Subcutaneous adipose tissue (tissue), 4 donors: Measurements from ENCODE around the gene FAM110C. TPM values are rescaled to one million over a fixed set of nuclear protein-coding genes. Genes with fewer than 3 reads are reported as not detected.

ENCODE experiments used
- total RNA-seq, 4 donors: library from RNA; depleted of rRNA; stranded (reverse); fragments of >200 nt; gene quantifications; one replicate each; pipeline ENCODE4 v1.1.0, GENCODE V29; 2016
- TF ChIP-seq, protein P1 (sequence below): fragments of 450-650 bp; IDR thresholded peaks from one replicate; pipeline ENCODE4 v1.5.1; 2016; ENCODE audit warnings: low read depth, mild to moderate bottlenecking, control low read depth, antibody characterized with exemption, moderate library complexity

Gene FAM110C
- total RNA-seq, 4 donors from 2014 or later: 0.82 TPM; not detected in 3

DNA sequence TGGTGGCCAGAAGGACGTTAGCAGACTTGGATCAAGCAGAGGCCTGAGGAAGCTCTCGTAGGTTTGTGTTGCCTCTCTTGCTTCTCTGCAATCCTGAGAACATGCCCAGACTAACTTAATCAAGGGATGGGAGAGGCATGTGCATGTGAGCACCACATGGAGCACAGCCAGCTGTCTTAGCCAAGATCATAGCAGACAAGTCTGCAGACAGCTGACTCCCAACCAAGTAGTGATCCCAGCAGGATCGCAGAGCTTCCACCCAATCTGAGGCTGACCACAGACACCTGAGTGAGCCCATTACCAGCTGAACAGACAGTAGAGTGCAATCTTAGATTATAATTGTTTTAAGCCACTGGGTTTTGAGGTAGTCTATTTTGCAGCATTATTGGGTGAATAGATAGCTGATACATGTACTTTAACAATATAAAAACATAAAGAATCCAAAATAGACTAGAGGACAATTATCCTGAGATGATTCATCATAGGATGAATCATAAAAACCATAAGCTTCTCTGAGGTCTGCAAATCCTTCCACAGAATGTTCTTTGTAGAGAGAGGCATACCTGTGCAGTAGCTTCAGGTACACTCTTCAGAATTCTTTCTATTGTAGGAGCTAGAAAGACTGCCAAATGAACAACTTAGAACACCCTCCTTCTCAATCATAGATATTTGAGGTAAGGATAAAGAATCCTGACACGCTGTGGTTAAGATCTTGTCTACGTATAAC is 25.2 kb upstream of the FAM110C start:
- TF ChIP-seq, protein P1, sequence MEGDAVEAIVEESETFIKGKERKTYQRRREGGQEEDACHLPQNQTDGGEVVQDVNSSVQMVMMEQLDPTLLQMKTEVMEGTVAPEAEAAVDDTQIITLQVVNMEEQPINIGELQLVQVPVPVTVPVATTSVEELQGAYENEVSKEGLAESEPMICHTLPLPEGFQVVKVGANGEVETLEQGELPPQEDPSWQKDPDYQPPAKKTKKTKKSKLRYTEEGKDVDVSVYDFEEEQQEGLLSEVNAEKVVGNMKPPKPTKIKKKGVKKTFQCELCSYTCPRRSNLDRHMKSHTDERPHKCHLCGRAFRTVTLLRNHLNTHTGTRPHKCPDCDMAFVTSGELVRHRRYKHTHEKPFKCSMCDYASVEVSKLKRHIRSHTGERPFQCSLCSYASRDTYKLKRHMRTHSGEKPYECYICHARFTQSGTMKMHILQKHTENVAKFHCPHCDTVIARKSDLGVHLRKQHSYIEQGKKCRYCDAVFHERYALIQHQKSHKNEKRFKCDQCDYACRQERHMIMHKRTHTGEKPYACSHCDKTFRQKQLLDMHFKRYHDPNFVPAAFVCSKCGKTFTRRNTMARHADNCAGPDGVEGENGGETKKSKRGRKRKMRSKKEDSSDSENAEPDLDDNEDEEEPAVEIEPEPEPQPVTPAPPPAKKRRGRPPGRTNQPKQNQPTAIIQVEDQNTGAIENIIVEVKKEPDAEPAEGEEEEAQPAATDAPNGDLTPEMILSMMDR: no peak

DNA sequence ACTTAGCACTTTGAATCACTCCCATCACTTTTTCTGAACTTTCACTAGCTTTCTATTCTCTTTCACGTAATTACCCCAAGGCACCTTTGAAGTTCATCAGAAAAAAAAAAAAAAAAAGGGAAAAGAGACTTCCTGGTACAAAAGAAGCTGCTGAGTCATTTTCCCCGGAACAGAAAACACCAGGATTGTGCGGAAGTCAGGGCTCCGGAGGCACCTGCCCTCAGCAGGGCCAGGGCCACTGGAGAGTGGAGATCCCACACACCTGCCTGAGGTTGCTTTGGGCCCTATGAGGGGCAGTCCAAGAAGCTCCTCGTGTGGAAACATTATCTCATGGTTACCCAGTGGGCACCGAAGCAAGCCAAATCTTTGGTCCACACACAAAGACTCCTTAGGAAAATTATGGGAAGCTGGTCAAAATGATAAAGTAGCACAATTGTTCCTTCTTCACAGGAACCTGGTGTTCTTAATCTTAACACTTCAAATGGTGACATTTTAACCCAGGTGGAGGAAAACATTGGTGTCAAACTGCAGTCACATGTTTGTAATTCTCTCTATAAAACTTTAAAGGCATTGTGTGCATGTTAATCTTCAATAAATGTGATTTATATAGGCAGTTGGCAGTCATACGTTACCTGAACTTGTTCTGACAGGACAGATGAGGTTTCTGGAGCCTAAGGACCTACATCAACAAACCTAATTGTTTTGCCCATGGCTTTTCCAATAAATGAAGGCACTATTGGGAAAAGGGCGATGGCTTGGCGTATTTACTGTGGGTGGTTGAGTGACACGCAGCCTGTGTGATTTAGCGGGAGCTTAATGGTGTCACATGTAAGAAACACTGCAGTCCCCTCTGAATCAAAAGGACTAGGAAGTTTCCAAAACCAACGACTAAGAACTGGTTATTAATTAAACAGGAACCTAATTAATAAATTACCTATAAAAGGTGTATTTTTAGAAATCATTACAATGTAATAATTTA is 23.4 kb upstream of the FAM110C start:
- TF ChIP-seq, protein P1: no peak

GRCh38 chr2:66853-67252 is 20.5 kb upstream of the FAM110C start:
- TF ChIP-seq, protein P1: no peak

GRCh38 chr2:65121-65520 is 18.8 kb upstream of the FAM110C start:
- TF ChIP-seq, protein P1: no peak

GRCh38 chr2:55587-56448 is 9.5 kb upstream of the FAM110C start:
- TF ChIP-seq, protein P1: no peak

GRCh38 chr2:51613-52012 is 5.3 kb upstream of the FAM110C start:
- TF ChIP-seq, protein P1: no peak
